Suprapubic skin (tissue), 4 donors: ENCODE measurements around the gene HOXA7.

ENCODE experiments used
- CTCF ChIP-seq, 2 donors: fragments of 200-600 bp in 1 of 2; fragments of 450-650 bp in 1 of 2; sonication (generic) in 1 of 2; IDR thresholded peaks; one replicate each; pipeline ENCODE4 v1.5.1; 2016 to 2019; ENCODE audit warnings: antibody characterized with exemption in 2 of 2, mild to moderate bottlenecking in 1 of 2, moderate library complexity in 1 of 2
- EP300 ChIP-seq: sonication (generic); formaldehyde crosslinking; IDR thresholded peaks from one replicate; pipeline ENCODE4 v1.6.1; 2017; ENCODE audit warnings: antibody characterized with exemption
- POLR2A ChIP-seq, 2 donors: fragments of 450-650 bp; IDR thresholded peaks; one replicate each; pipeline ENCODE4 v1.6.1; 2017; ENCODE audit warnings: antibody characterized with exemption in 2 of 2, mild to moderate bottlenecking in 2 of 2, moderate library complexity in 2 of 2
- POLR2AphosphoS5 ChIP-seq, 3 donors: sonication (generic); formaldehyde crosslinking; IDR thresholded peaks; one replicate each; pipeline ENCODE4 v1.6.1; 2017; ENCODE audit warnings: antibody characterized with exemption in 3 of 3

- TF ChIP-seq POLR2A (IDR thresholded peaks at IDR 0.05) (peak in 1 of 2 donors; percentile 39), CTCF (IDR thresholded peaks at IDR 0.05) (no peak), EP300 (no peak), POLR2AphosphoS5 (IDR thresholded peaks at IDR 0.05) (no peak)
Observed at GRCh38 chr7:27173956-27174873, 17.7 kb upstream of the HOXA7 start, which contains the start of gene HOXA10.
